GM10847 (cell line): ENCODE results near the gene CHD6.

ENCODE experiments used
- POLR2A ChIP-seq: IDR thresholded peaks from 2 replicates; pipeline ENCODE4 v1.6.1; 2011; ENCODE audit not compliant: insufficient read length; ENCODE audit errors: extremely low read depth

Gene CHD6

DNA sequence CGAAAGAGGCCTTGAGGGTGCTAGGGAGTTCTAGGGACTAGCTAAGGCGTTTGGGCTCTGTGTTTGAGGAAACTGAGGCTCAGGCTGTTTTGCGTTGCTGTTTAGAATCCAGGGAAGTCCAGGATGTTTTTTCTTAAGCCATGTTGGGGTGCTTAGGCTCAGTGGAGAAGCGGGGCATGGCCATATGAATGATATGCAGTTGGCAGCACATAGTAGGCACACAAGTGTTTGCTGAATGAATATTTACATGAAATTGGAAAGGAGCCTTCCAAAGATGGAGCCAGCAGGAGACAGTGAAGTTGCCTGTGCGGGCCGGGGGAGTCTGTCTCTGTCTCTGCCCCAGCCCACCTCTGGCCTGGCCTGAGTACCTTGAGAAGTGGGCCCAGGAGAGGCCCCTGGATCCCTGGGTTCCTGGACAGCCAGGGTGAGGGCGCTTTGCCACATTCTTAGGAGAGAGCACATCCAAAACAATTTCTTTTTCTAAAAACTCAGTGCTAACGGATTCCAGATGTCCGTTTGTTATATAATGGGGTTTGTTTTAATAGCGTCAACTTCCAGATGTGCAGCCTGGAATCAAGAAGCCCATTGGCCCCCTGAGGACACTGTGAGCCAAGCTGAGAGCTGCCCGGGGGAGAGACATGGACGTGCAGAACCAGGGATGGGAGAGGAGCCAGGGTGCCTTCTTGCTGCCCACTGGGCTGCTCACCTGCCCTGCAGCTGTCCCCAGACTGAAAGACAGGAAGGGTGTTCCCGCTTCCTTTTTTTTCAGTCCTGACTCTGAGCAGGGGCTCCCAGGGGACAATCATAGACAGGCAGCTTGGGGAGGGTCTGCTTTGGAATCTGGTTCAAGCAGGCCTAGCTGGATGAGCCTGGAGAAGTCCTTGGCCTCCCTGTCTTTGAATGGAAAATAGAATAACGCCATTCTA lies 231.4 kb downstream of the CHD6 start:
- no peak for TF ChIP-seq POLR2A

- no peak for TF ChIP-seq POLR2A
These were observed 235.3 kb downstream of the CHD6 start for GRCh38 chr20:41382791-41383305.

- TF ChIP-seq POLR2A, result no peak
These were observed 237.5 kb downstream of the CHD6 start for GRCh38 chr20:41380551-41381193.

GRCh38 chr20:41379551-41379950 lies 238.6 kb downstream of the CHD6 start:
- no peak for TF ChIP-seq POLR2A

DNA sequence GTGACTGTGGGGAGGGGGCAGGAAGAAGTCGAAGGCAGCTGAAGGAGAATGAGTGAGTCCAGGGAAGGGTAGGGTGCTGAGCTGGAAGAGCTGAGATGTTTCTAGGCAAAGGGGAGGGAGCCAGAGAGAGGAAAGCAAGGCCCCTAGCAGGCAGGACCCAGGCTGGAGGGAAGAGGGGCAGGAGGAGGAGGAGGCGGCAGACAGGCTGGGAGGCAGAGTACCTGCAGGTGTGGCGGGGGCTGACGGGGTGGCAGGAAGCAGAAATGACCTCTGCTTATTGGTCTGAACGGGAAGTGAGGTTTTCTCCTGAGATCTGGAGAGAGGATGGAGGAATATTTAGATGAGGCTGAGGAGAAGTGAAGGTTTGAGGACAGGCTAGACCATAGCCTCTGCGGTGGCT lies 240.9 kb downstream of the CHD6 start:
- no peak for TF ChIP-seq POLR2A

DNA sequence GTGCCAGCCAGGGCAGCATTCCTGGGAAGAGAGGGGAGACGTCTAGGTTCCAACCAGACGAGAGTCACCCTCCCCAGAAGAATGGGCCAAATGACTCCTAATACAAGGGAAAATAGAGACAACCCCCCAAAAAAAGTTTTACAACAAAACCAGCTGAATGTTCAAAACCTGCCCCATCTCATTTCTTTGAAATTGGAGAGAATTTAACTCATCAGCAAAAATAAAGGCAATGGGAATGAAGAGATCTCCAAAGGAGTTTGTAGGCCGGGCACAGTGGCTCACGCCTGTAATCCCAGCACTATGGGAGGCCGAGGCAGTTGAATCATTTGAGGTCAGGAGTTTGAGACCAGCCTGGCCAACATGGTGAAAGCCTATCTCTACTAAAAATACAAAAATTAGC lies 241.8 kb downstream of the CHD6 start:
- no peak for TF ChIP-seq POLR2A

- no peak for TF ChIP-seq POLR2A
These were observed 242.3 kb downstream of the CHD6 start for GRCh38 chr20:41375846-41376245.

DNA sequence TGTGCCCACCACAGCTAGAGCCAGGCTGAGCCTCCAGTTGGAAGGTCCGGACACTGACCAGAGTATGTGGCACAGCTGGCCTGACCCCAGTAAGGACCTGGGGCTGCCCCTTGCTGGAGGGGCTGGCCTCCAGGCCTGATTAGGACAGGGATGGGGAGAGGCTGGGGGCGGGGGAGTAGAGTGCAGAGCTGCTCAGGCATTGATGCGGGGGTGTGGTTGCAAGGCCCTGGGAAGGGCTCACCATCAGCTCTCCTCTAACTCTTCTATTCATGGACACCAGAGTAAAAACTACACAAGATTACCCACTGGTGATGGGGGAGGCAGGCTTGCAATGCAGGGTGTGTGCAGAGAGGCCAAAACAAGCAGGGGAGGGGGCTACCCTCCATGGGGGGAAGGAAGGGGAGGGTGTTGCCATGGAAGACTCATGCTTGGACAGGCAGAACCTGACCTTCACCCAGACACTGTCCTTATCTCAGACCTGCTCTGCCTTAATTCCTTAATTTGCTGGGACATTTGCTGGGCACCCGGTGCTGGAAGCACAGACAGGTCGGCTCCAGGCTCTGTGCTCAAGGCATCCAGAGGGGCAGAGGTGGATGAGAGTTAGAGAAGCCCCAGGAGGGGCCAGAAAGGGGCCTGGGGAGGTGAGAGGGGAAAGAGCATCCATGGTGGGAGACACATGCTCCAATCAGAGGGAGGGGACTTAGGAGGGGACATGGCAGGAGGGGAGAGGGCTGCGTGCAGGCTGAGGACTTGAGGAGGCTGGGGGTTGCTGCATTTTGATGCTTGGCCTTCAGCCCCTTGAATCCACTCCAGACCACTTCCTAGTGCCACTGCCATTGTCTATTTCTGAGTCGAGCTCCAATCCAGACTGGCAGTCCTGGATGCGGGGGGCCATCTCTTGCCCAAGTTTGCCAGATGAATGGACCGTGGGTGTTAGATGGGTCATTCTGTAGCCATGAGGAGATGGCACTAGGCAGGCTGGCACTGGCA lies 244.0 kb downstream of the CHD6 start:
- TF ChIP-seq POLR2A, result no peak

GRCh38 chr20:41373251-41373783 lies 244.9 kb downstream of the CHD6 start:
- TF ChIP-seq POLR2A, result no peak

DNA sequence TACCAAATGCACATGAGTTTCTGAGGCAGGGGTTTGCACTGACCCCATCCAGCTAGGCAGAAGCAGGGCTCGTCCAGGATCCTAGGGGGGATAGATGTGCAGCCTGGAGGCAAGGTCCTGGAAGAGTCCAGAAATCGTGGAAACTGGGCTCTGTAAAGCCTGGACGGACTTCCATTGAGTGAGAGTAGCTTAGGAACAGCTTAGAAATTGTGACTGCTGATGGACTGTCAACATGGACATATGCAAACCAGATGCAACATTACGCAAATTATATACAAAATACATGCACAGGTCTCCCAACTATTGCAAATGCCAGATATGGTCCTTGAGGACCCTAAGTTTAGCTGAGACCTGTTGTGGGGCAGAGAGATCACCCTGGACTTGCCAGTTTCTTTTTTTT lies 246.8 kb downstream of the CHD6 start:
- TF ChIP-seq POLR2A, result no peak

DNA sequence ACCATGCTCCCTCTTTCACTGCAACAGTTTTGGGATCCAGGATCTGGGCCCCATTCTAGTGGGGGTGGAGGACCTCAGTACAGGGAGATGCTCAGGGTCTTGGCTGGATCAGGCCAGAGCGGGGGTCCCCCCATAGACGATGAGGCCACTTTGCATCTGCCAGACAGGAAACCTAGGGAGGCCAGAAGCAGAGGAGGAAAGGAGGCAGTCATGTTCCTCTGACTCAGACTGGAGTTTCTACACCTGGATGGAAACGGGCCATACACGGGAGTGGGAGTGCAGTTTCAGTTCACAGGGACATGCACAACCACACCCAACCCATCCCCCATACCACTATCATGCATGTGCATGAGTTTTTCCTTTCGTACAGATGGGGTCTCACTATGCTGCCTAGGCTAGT lies 248.0 kb downstream of the CHD6 start:
- TF ChIP-seq POLR2A, result no peak

DNA sequence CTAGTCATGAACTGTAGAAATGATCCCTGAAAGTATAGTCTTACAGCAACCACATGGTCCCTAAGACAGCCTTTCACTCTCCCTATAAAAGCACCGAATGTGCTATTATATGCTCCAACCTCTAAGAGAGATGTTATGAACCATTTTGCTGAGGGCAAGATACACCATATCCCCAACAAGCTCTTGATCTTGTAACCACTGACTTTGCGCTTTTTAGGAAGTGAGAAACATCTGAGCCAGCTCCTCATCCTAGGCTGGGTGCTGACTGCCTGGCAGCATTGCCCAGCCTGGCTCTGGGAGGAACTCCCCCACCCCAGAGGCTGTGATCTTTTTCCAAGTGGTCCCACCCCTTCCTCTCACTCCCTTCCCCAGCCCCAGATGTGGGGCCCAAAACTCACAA lies 248.5 kb downstream of the CHD6 start:
- TF ChIP-seq POLR2A, result no peak

- TF ChIP-seq POLR2A, result no peak
These were observed 250.2 kb downstream of the CHD6 start for GRCh38 chr20:41367956-41368355.

GRCh38 chr20:41367393-41367695 lies 250.8 kb downstream of the CHD6 start:
- TF ChIP-seq POLR2A, result no peak

DNA sequence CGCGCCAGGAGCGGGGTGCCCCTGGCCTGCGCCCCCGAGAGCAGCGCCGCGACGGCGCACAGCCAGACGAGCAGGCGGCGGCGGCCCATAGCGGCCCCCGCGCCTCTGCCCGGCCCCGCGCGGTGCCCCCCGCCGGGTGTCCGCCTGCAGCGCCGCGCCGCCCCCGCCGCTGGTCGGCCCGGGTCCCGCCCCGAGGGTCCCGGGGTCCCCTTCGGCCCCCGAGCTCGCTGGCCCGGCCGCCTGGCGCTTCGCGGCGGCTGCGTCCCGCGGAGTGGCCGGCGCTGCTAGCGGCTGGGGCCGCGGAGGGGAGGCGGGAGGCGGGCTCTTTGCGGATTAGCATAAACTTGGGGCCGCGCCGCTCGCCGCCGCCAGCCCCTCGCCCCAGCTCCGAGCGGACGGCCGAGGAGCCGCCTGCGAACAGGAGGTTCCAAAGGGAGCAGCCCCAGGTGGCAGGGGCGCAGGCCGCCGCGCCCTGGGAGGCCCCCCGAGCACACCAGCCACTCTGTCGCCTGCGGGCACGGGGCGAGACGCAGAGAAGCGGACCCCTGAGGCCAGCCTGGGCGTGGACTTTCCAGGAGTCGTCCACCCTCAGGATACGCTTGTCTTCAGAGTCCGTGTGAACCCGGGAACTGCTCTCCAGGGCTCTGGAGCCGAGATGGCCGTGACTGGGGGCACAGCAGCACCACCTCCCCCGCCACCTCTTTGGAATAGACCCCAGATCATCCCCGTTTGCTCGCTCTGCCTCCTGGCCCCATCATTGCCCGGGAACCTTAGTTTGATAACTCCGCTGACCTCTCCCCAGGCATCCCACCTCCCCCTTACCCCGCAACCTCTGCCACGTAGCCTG lies 251.4 kb downstream of the CHD6 start, which contains the start of gene EMILIN3:
Gene EMILIN3 (minus strand): TSS at position 273 of the 847 bp plus-strand sequence. CDS start 184 bp downstream, at position 89.
- TF ChIP-seq POLR2A, result no peak
